Mesendoderm (in vitro differentiated cells): ENCODE measurements around the gene CD68. TPM values are rescaled to one million over a fixed set of nuclear protein-coding genes. Genes with fewer than 3 reads are reported as not detected.

Experiments used
- DNase-seq: peaks from one replicate; pipeline ENCODE4 v3.0.0; 2013
- H2AK5ac ChIP-seq: 2 replicates; pipeline ENCODE4 v1.6.1; 2013; ENCODE audit warnings: low read length, inconsistent platforms
- H2BK120ac ChIP-seq: 2 replicates; pipeline ENCODE4 v1.6.1; 2013; ENCODE audit warnings: low read depth, mild to moderate bottlenecking, low read length, moderate library complexity, mixed read lengths
- H2BK15ac ChIP-seq: replicated peaks from 2 replicates; pipeline ENCODE4 v1.6.1; 2013; ENCODE audit warnings: low read depth, mild to moderate bottlenecking, moderate library complexity
- H2BK5ac ChIP-seq: 2 replicates; pipeline ENCODE4 v1.6.1; 2013; ENCODE audit warnings: low read length, inconsistent platforms
- H3K18ac ChIP-seq: 2 replicates; pipeline ENCODE4 v1.6.1; 2013; ENCODE audit warnings: mild to moderate bottlenecking, low read length, mixed read lengths
- H3K23ac ChIP-seq: one replicate; pipeline ENCODE4 v1.6.1; 2013; ENCODE audit warnings: low read length
- H3K27ac ChIP-seq: 2 replicates; pipeline ENCODE4 v1.5.1; 2013; ENCODE audit warnings: low read depth, mild to moderate bottlenecking, inconsistent platforms, low read length, moderate library complexity
- H3K27me3 ChIP-seq: 2 replicates; pipeline ENCODE4 v1.6.1; 2013; ENCODE audit warnings: low read length, control low read depth, mild to moderate bottlenecking, inconsistent platforms; ENCODE audit not compliant: insufficient read depth, poor library complexity
- H3K36me3 ChIP-seq: 2 replicates; pipeline ENCODE4 v1.6.1; 2013; ENCODE audit warnings: low read length, inconsistent platforms; ENCODE audit not compliant: control insufficient read depth, insufficient read depth
- H3K4ac ChIP-seq: one replicate; pipeline ENCODE4 v1.6.1; 2013; ENCODE audit warnings: low read depth, mild to moderate bottlenecking, low read length, moderate library complexity
- H3K4me1 ChIP-seq: 2 replicates; pipeline ENCODE4 v1.6.1; 2013; ENCODE audit warnings: low read depth, low read length, inconsistent platforms; ENCODE audit not compliant: control insufficient read depth
- H3K4me2 ChIP-seq: 2 replicates; pipeline ENCODE4 v1.6.1; 2013; ENCODE audit warnings: low read length
- H3K4me3 ChIP-seq: 2 replicates; pipeline ENCODE4 v1.5.1; 2013; ENCODE audit warnings: mild to moderate bottlenecking, low read length
- H3K56ac ChIP-seq: one replicate; pipeline ENCODE4 v1.6.1; 2013; ENCODE audit warnings: low read length
- H3K79me1 ChIP-seq: 2 replicates; pipeline ENCODE4 v1.6.1; 2013; ENCODE audit warnings: low read length, inconsistent platforms
- H3K79me2 ChIP-seq: 2 replicates; pipeline ENCODE4 v1.6.1; 2013; ENCODE audit warnings: mild to moderate bottlenecking, low read length; ENCODE audit not compliant: control insufficient read depth, insufficient read depth
- H3K9ac ChIP-seq: 2 replicates; pipeline ENCODE4 v1.6.1; 2013; ENCODE audit warnings: low read length, inconsistent platforms
- H4K5ac ChIP-seq: one replicate; pipeline ENCODE4 v1.6.1; 2013; ENCODE audit warnings: low read length
- H4K8ac ChIP-seq: one replicate; pipeline ENCODE4 v1.6.1; 2013; ENCODE audit warnings: low read depth, mild to moderate bottlenecking, control low read depth, low read length, moderate library complexity
- WGBS: extraction: QIAGEN DNeasy Blood & Tissue Kit; methylation state at CpG from one replicate; pipeline ENCODE4 v1.1.7; 2013; ENCODE audit warnings: low lambda C conversion rate, missing lambda C conversion rate; ENCODE audit not compliant: insufficient coverage; ENCODE audit errors: extremely low coverage; 5-methylcytosine and 5-hydroxymethylcytosine counted together
- polyA plus RNA-seq, 2 experiments: library from polyadenylated mRNA; stranded (reverse); fragments of 200-250 nt; gene quantifications; one replicate each; pipeline ENCODE4 v1.2.3, GENCODE V29; 2013

Gene CD68, protein sequence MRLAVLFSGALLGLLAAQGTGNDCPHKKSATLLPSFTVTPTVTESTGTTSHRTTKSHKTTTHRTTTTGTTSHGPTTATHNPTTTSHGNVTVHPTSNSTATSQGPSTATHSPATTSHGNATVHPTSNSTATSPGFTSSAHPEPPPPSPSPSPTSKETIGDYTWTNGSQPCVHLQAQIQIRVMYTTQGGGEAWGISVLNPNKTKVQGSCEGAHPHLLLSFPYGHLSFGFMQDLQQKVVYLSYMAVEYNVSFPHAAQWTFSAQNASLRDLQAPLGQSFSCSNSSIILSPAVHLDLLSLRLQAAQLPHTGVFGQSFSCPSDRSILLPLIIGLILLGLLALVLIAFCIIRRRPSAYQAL
- 0.44 TPM for polyA plus RNA-seq (2013, experiment 1 of 2)
- 0.42 TPM for polyA plus RNA-seq (2013, experiment 2 of 2)

DNA sequence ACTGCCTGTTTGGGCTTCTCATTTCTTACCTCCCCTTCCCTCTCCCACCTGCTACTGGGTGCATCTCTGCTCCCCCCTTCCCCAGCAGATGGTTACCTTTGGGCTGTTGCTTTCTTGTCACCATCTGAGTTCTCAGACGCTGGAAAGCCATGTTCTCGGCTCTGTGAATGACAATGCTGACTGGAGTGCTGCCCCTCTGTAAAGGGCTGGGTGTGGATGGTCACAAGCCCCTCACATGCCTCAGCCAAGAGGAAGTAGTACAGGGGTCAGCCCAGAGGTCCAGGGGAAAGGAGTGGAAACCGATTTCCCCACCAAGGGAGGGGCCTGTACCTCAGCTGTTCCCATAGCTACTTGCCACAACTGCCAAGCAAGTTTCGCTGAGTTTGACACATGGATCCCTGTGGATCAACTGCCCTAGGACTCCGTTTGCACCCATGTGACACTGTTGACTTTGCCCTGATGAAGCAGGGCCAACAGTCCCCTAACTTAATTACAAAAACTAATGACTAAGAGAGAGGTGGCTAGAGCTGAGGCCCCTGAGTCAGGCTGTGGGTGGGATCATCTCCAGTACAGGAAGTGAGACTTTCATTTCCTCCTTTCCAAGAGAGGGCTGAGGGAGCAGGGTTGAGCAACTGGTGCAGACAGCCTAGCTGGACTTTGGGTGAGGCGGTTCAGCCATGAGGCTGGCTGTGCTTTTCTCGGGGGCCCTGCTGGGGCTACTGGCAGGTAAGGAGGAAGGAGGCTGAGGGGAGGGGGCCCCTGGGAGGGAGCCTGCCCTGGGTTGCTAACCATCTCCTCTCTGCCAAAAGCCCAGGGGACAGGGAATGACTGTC lies at the start of gene CD68:
Gene CD68 (plus strand): TSS at position 638 of the 833 bp plus-strand sequence. CDS start 40 bp downstream, at position 678.
- Histone ChIP-seq H3K36me3 (peaks cover 34% of the 10 kb centered on the region), H3K4me1 (peaks cover 7% of the 10 kb centered on the region), H3K4ac (no peak within 1 kb of the TSS), H3K27ac (no peak within 1 kb of the TSS), H3K4me2 (no peak within 1 kb of the TSS), H4K5ac (no peak within 1 kb of the TSS), H3K4me3 (no peak within 1 kb of the TSS), H3K27me3 (no peaks in the 10 kb centered on the region), H2BK15ac (no peak within 1 kb of the TSS), H2BK5ac (no peak within 1 kb of the TSS), H3K23ac (no peak within 1 kb of the TSS), H3K18ac (no peak within 1 kb of the TSS), H2AK5ac (no peak within 1 kb of the TSS), H2BK120ac (no peak within 1 kb of the TSS), H3K79me2 (peaks cover 24% of the 10 kb centered on the region), H3K79me1 (peaks cover 18% of the 10 kb centered on the region), H3K9ac (no peak within 1 kb of the TSS), H3K56ac (peak within 1 kb of the TSS; percentile 46), H4K8ac (no peak within 1 kb of the TSS)
- peak; percentile 93 for DNase-seq
- no CpG with 5 or more reads among the region's 7 CpGs for WGBS

DNA sequence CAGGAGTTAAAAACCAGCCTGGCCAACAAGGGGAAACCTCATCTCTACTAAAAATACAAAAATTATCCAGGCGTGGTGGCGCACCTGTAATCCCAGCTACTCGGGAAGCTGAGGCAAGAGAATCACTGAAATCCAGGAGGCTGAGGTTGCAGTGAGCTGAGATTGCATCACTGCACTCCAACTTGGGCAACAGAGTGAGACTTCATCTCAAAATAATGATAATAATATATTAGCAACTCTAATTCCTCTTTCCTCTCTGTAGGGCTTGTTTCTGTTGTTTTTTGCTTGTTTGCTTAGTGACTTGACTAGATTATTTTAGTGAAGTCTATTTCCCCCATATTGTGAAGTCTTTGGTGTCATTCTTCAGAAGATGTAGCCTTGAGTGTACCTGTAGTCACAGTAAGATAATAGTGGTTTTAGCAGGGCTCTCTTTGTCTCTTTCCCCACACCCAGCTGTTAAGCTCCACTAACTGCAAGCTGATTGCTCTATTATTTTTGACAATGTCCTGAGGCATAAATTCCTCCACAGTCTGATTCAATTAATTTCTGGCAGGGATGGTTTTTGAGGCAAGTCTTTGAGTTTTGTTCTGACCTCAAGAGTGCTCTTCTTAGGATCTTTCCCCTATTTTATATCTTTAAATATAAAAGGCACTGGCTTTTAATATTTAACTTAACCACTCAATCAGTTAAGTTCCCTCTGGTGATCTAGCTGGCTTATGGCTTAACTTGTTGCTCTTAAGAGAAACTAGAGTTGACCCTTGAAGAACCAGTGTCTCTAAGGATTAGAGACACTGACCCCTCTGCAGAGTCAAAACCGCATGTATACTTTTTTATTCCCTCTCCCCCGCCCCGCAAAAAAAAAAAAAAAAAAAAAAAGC lies 49.2 kb upstream of the CD68 start:
- H3K4me1 ChIP-seq: no peaks in the 10 kb centered on the region
- no peak for DNase-seq
- no CpG with 5 or more reads among the region's 6 CpGs for WGBS
- H3K18ac ChIP-seq: no peak overlapping the region
- no peak overlapping the region for H3K27ac ChIP-seq
- H3K79me1 ChIP-seq: no peaks in the 10 kb centered on the region
- H3K4ac ChIP-seq: no peak overlapping the region
- no peak overlapping the region for H2BK15ac ChIP-seq
- no peak overlapping the region for H3K4me2 ChIP-seq
- H3K79me2 ChIP-seq: no peaks in the 10 kb centered on the region
- H2BK120ac ChIP-seq: no peak overlapping the region
- no peak overlapping the region for H2AK5ac ChIP-seq
- H3K56ac ChIP-seq: no peak overlapping the region
- no peak overlapping the region for H3K23ac ChIP-seq
- H3K27me3 ChIP-seq: no peaks in the 10 kb centered on the region
- H4K5ac ChIP-seq: no peak overlapping the region
- no peak overlapping the region for H3K4me3 ChIP-seq
- H2BK5ac ChIP-seq: no peak overlapping the region
- no peaks in the 10 kb centered on the region for H3K36me3 ChIP-seq
- no peak overlapping the region for H4K8ac ChIP-seq
- H3K9ac ChIP-seq: no peak overlapping the region

DNA sequence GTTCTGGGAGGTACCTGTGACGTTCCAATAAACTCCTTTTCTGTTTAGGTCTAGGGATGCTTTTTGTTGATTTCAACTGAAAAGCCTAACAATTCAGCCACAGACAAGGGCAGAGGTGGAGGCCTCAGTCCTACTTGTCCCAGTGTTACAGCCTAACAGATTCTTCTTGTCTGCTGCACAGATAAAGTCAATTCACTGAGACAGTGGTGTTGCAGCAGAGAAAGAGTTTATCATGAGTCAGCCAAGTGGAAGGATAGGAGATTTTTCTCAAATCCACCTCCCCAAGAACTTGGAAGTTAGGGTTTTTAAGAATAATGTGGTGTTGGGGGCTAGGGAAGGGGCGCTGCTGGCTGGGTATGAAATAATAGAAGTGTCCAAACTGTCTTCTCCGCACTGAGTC lies 41.4 kb upstream of the CD68 start:
- H3K4ac ChIP-seq: no peak overlapping the region
- H3K9ac ChIP-seq: no peak overlapping the region
- H3K4me2 ChIP-seq: no peak overlapping the region
- H3K56ac ChIP-seq: no peak overlapping the region
- H4K5ac ChIP-seq: no peak overlapping the region
- no peaks in the 10 kb centered on the region for H3K79me1 ChIP-seq
- DNase-seq: no peak
- no peak overlapping the region for H3K4me3 ChIP-seq
- H4K8ac ChIP-seq: no peak overlapping the region
- no peak overlapping the region for H3K23ac ChIP-seq
- H3K27ac ChIP-seq: no peak overlapping the region
- H3K36me3 ChIP-seq: no peaks in the 10 kb centered on the region
- H3K18ac ChIP-seq: no peak overlapping the region
- H2AK5ac ChIP-seq: no peak overlapping the region
- no peak overlapping the region for H2BK120ac ChIP-seq
- no peaks in the 10 kb centered on the region for H3K27me3 ChIP-seq
- no peaks in the 10 kb centered on the region for H3K4me1 ChIP-seq
- no peak overlapping the region for H2BK5ac ChIP-seq
- no peaks in the 10 kb centered on the region for H3K79me2 ChIP-seq
- no peak overlapping the region for H2BK15ac ChIP-seq
- WGBS: no CpG with 5 or more reads among the region's 3 CpGs

DNA sequence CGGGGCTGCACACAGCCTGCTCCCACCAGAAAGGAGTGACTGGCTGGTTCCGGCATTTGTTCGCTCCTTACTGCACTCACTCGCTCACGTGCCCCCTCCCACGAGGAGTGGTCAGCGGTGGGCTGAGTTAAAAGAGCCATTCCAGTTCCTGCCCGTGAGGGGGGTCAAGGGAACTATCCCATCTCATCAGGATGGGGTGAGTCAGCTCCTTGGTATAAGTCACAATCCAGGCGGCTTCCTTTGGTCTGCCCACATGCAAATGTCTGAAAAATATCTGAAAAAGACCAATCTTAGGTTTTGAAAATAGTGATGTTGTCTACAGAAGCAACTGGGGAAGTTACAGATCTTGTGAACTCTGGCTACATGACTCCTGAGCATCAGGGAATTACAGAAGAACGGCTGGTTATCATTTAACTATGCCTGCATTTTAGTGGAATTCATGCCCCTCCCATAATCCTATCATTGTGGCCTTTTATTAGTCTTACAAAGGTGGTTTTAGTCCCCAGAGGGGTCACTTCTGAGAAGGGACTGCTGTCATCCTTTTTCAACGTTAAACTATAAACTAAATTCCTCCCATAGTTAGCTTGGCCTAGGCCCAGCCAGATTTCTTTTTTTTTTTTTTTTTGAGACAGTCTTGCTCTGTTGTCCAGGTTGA lies 40.4 kb upstream of the CD68 start:
- no peak overlapping the region for H3K18ac ChIP-seq

DNA sequence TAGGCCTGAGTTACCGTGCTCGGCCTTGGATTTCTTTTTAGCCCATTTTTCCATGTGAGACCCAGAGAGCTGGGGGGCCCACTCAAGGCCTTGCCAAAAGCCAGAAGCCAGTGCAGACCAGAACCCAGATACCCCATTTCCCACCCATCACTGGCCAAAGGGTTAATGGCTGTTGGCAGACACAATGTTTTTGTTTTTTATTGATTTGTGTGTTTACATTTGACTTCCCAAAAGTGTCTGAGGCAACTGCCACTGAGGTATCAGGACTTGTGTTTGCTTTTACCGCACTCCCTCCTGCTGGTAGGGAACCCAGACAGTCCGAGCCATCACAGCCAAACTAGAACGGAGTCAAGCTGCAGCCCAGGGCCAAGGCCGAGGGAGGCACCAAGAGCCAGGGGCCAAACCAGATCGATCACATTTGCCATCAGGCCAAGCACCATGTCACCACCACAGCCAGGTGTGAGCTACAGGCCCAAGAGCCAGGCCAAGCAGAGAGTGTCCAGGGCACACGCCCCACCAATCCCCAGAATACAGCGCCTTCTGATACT lies 38.3 kb upstream of the CD68 start:
- H2BK15ac ChIP-seq: no peak overlapping the region
- no peak overlapping the region for H2BK120ac ChIP-seq
- no peaks in the 10 kb centered on the region for H3K27me3 ChIP-seq
- H3K4me2 ChIP-seq: no peak overlapping the region
- H4K8ac ChIP-seq: no peak overlapping the region
- H3K9ac ChIP-seq: no peak overlapping the region
- H3K27ac ChIP-seq: no peak overlapping the region
- no peaks in the 10 kb centered on the region for H3K36me3 ChIP-seq
- H3K23ac ChIP-seq: no peak overlapping the region
- no CpG with 5 or more reads among the region's 9 CpGs for WGBS
- no peaks in the 10 kb centered on the region for H3K79me1 ChIP-seq
- no peak overlapping the region for H3K56ac ChIP-seq
- no peak overlapping the region for H4K5ac ChIP-seq
- H3K4me1 ChIP-seq: no peaks in the 10 kb centered on the region
- no peak overlapping the region for H3K4me3 ChIP-seq
- no peak overlapping the region for H3K4ac ChIP-seq
- H3K79me2 ChIP-seq: no peaks in the 10 kb centered on the region
- no peak overlapping the region for H2BK5ac ChIP-seq
- DNase-seq: no peak
- H3K18ac ChIP-seq: no peak overlapping the region
- no peak overlapping the region for H2AK5ac ChIP-seq

More for the DNA sequence above, 40.4 kb upstream of the CD68 start:
- Histone ChIP-seq H3K4ac (no peak overlapping the region), H3K4me3 (no peak overlapping the region), H3K9ac (no peak overlapping the region), H3K56ac (no peak overlapping the region), H3K79me2 (no peaks in the 10 kb centered on the region), H3K36me3 (no peaks in the 10 kb centered on the region), H3K27me3 (no peaks in the 10 kb centered on the region), H3K4me1 (no peaks in the 10 kb centered on the region), H2AK5ac (no peak overlapping the region), H2BK120ac (no peak overlapping the region), H4K8ac (no peak overlapping the region), H3K79me1 (no peaks in the 10 kb centered on the region), H3K27ac (no peak overlapping the region), H4K5ac (no peak overlapping the region), H3K23ac (no peak overlapping the region), H3K4me2 (no peak overlapping the region), H2BK5ac (no peak overlapping the region), H2BK15ac (no peak overlapping the region)
- WGBS: no CpG with 5 or more reads among the region's 11 CpGs
- DNase-seq: no peak
